GM23248 (cell line): ENCODE data around the gene ZNF26. TPM values are rescaled to one million over a fixed set of nuclear protein-coding genes. Genes with fewer than 3 reads are reported as not detected.
"Not testable (repeated sequence)": the region's sequence is repeated elsewhere in the genome, so short reads cannot be mapped to it uniquely, and the experiment has no call there.

Experiments used
- DNase-seq: peaks from one replicate; pipeline ENCODE4 v3.0.0-alpha.2; 2015
- H2AFZ ChIP-seq: fragments of 200-600 bp; sonication (generic); 2 replicates; pipeline ENCODE4 v1.6.1; 2016; ENCODE audit warnings: antibody characterized with exemption
- H3F3A ChIP-seq: fragments of 200-600 bp; sonication (generic); 2 replicates; pipeline ENCODE4 v1.6.1; 2016; ENCODE audit warnings: mild to moderate bottlenecking, antibody characterized with exemption, mixed run types; ENCODE audit not compliant: insufficient read depth
- H3K27ac ChIP-seq: fragments of 200-600 bp; sonication (generic); 2 replicates; pipeline ENCODE4 v1.5.1; 2016; ENCODE audit warnings: mild to moderate bottlenecking
- H3K27me3 ChIP-seq: fragments of 200-600 bp; sonication (generic); replicated peaks from 2 replicates; pipeline ENCODE4 v1.6.1; 2016; ENCODE audit warnings: mild to moderate bottlenecking; ENCODE audit not compliant: insufficient read depth
- H3K36me3 ChIP-seq: fragments of 200-600 bp; sonication (generic); 2 replicates; pipeline ENCODE4 v1.6.1; 2016; ENCODE audit warnings: low read depth, mild to moderate bottlenecking
- H3K4me1 ChIP-seq: fragments of 200-600 bp; sonication (generic); 2 replicates; pipeline ENCODE4 v1.6.1; 2016; ENCODE audit warnings: mild to moderate bottlenecking; ENCODE audit not compliant: insufficient read depth
- H3K4me2 ChIP-seq: fragments of 200-600 bp; sonication (generic); one replicate; pipeline ENCODE4 v1.6.1; 2016; ENCODE audit warnings: mild to moderate bottlenecking; ENCODE audit not compliant: unreplicated experiment
- H3K4me3 ChIP-seq: fragments of 200-600 bp; sonication (generic); 2 replicates; pipeline ENCODE4 v1.5.1; 2016; ENCODE audit warnings: mild to moderate bottlenecking
- H3K79me2 ChIP-seq: fragments of 200-600 bp; sonication (generic); 2 replicates; pipeline ENCODE4 v1.6.1; 2016; ENCODE audit warnings: mild to moderate bottlenecking; ENCODE audit not compliant: insufficient read depth
- H3K9ac ChIP-seq: fragments of 200-600 bp; sonication (generic); 2 replicates; pipeline ENCODE4 v1.6.1; 2016; ENCODE audit warnings: mild to moderate bottlenecking
- H3K9me2 ChIP-seq: fragments of 200-600 bp; sonication (generic); 2 replicates; pipeline ENCODE4 v1.6.1; 2016; ENCODE audit warnings: mixed run types, mild to moderate bottlenecking, moderate library complexity; ENCODE audit not compliant: insufficient read depth
- H3K9me3 ChIP-seq: fragments of 200-600 bp; sonication (generic); one replicate; pipeline ENCODE4 v1.6.1; 2017; ENCODE audit warnings: low read depth
- H4K20me1 ChIP-seq: fragments of 200-600 bp; sonication (generic); 2 replicates; pipeline ENCODE4 v1.6.0; 2016; ENCODE audit not compliant: insufficient read depth
- EZH2 ChIP-seq: fragments of 200-600 bp; sonication (generic); IDR thresholded peaks from 2 replicates; pipeline ENCODE4 v1.6.1; 2018; ENCODE audit warnings: antibody characterized with exemption, mild to moderate bottlenecking; ENCODE audit not compliant: insufficient read depth, poor library complexity, severe bottlenecking
- EZH2phosphoT487 ChIP-seq: fragments of 200-600 bp; sonication (generic); IDR thresholded peaks from 2 replicates; pipeline ENCODE4 v1.6.1; 2018; ENCODE audit warnings: antibody characterized with exemption, moderate library complexity, mild to moderate bottlenecking, low read depth; ENCODE audit not compliant: insufficient read depth
- WGBS, 2 experiments: methylation state at CpG; one replicate each; pipeline ENCODE4 v1.1.6; 2015 to 2017; ENCODE audit warnings: low lambda C conversion rate in 2 of 2, low coverage in 1 of 2; ENCODE audit errors: missing lambda C conversion rate in 2 of 2; 5-methylcytosine and 5-hydroxymethylcytosine counted together
- in situ Hi-C: fragments of 300-500 bp; cut with MboI; formaldehyde crosslinking; loops from 2 replicates; pipeline ENCODE4 v1.15.0; 2020
- polyA plus RNA-seq: library from polyadenylated mRNA; unstranded; fragments of >200 nt; fragmentation: Nextera tagmentation; extraction: Ambion mirVana; gene quantifications from 2 replicates; pipeline ENCODE4 v1.2.1, GENCODE V29; 2016
- total RNA-seq: library from RNA; depleted of rRNA; stranded (reverse); fragments of >200 nt; shearing (Covaris generic); gene quantifications from 2 replicates; pipeline ENCODE4 v1.2.3, GENCODE V29; 2014; rRNA removed

Gene ZNF26, protein sequence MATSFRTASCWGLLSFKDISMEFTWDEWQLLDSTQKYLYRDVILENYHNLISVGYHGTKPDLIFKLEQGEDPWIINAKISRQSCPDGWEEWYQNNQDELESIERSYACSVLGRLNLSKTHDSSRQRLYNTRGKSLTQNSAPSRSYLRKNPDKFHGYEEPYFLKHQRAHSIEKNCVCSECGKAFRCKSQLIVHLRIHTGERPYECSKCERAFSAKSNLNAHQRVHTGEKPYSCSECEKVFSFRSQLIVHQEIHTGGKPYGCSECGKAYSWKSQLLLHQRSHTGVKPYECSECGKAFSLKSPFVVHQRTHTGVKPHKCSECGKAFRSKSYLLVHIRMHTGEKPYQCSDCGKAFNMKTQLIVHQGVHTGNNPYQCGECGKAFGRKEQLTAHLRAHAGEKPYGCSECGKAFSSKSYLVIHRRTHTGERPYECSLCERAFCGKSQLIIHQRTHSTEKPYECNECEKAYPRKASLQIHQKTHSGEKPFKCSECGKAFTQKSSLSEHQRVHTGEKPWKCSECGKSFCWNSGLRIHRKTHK
- 7.2 and 12.3 TPM in 2 replicates for total RNA-seq
- 6.4 and 6.7 TPM in 2 replicates for polyA plus RNA-seq

DNA sequence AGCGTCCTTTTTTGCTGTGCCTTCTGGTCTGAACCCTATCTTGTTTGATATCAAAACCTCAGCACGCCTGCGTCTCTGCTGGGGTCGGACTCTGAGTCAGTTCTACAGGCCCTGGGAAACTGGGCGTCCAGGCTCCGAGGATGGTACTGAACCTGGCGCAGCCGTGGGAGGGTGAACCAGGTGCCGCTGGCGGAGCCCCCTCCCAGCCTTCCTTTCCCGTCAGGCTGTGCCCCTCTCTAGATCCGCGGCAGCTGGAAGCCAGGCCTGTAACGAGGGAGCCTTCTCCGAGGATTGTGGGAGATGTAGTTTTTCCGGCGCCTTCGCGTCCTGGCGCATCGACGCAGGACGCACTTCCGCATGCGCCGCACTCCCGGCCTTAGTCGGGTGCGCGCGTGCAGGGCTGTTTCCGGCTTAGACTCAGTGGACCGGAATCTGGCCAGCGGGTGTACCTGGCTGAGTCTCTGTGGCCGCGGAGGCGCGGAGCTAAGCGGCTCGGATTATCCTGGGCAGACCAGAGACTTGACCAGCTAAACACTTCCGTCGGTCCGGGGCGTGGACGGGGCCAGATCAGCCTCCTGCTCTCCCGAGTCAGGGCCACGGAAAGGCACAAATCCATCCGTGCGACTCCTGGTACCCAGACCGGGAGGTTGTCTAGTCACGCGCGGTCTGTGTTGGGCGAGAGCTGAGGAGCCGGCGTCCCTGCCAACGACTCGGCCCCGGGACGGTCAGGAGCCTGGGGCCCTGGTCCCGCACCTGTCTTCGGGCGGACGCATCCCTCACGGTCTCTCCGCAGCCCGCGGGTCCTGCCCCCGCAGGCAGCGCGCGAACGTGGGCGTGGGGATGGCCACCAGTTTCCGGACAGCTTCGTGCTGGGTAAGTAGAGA is at the start of gene ZNF26:
ZNF26 (plus strand) TSS at position 367 of the 884 bp plus-strand sequence; CDS start at position 841, 474 bp downstream.
- no peaks in the 10 kb centered on the region; the same call in 1 of the 2 replicates for H3K36me3 ChIP-seq
- peak within 1 kb of the TSS; percentile 77 for H3K4me3 ChIP-seq
- H3K4me2 ChIP-seq: peak within 1 kb of the TSS; percentile 99
- no peaks in the 10 kb centered on the region for H3K9me3 ChIP-seq
- H3K79me2 ChIP-seq: peaks cover 49% of the 10 kb centered on the region
- peak; percentile 98 for DNase-seq
- peak within 1 kb of the TSS; percentile 88 for H3K9ac ChIP-seq
- peak within 1 kb of the TSS; percentile 63 for H3K27ac ChIP-seq
- H3K9me2 ChIP-seq: no peaks in the 10 kb centered on the region
- no peaks in the 10 kb centered on the region for H3K27me3 ChIP-seq
- peak within 1 kb of the TSS; percentile 99 for H2AFZ ChIP-seq
- in situ Hi-C loops: no loop called here
- TF ChIP-seq EZH2: no peak
- TF ChIP-seq EZH2phosphoT487: no peak
- no peaks in the 10 kb centered on the region for H4K20me1 ChIP-seq
- 1 to 2% methylated on average over 75 to 76 of the region's 76 CpGs for WGBS, 2 experiments
- H3F3A ChIP-seq: peaks cover 4% of the 10 kb centered on the region
- H3K4me1 ChIP-seq: 0 out of 2 replicates have a peak, but pooled peaks cover 12% of the 10 kb centered on the region

DNA sequence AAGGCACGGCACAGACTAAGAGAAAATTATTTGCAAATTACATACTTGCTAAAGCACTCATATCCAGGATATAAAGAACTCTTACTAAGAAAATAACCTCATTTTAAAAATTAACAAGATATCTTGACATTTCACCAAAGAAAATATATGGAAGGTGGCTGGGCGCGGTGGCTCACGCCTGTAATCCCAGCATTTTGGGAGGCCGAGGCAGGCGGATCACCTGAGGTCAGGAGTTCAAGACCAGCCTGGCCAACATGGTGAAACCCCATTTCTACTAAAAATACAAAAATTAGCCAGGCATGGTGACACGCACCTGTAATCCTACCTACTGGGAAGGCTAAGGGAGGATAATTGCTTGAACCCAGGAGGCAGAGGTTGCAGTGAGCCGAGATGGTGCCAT is 49.2 kb upstream of the ZNF26 start:
- H3K4me3 ChIP-seq, H3K9ac ChIP-seq, H3K9me2 ChIP-seq, H3K4me1 ChIP-seq, H4K20me1 ChIP-seq, H3F3A ChIP-seq, H2AFZ ChIP-seq, DNase-seq, H3K9me3 ChIP-seq, H3K4me2 ChIP-seq, in situ Hi-C loops, H3K27me3 ChIP-seq, H3K79me2 ChIP-seq, H3K27ac ChIP-seq: not testable (repeated sequence)
- 98 to 99% methylated on average over 8 of the region's 8 CpGs for WGBS, 2 experiments
- H3K36me3 ChIP-seq: peaks cover 51% of the 10 kb centered on the region

DNA sequence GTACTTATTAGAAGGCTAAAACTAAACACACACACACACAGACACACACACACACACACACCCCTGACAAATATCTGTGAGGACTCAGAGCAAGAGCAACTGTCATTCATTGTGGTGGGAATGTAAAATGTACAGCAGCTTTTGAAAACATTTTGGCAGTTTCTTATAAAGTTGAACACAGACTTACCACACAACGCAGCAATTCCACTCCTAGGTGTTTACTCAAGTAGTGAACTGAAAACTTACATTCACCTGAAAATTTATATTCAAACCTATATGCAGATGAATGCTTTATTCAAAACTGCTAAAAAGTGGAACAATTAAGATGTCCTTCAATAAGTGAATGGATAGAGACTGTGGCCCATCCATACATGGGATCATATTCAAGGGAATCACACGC is 48.7 kb upstream of the ZNF26 start:
- Histone ChIP-seq H3K27me3 (no peaks in the 10 kb centered on the region), H3K9me3 (peaks cover 6% of the 10 kb centered on the region)
- WGBS, 2 experiments: 97 to 100% methylated on average over 2 of the region's 2 CpGs

DNA sequence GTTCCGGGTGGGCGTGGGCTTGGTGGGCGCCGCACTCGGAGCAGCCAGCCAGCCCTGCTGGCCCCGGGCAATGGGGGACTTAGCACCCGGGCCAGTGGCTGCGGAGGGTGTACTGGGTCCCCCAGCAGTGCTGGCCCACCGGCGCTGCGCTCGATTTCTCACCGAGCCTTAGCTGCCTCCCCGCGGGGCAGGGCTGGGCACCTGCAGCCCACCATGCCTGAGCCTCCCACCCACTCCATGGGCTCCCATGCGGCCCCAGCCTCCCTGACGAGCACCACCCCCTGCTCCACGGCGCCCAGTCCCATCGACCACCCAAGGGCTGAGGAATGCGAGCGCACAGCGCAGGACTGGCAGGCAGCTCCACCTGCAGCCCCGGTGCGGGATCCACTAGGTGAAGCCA is 47.4 kb upstream of the ZNF26 start:
- DNase-seq, H3K9ac ChIP-seq, H2AFZ ChIP-seq, H3F3A ChIP-seq, H3K79me2 ChIP-seq, H3K27ac ChIP-seq, H3K4me2 ChIP-seq, H3K9me3 ChIP-seq, H3K27me3 ChIP-seq, H3K9me2 ChIP-seq, in situ Hi-C loops, H3K4me3 ChIP-seq, H3K4me1 ChIP-seq, H4K20me1 ChIP-seq: not testable (repeated sequence)
- H3K36me3 ChIP-seq: peaks cover 54% of the 10 kb centered on the region
- WGBS, 2 experiments: 97 to 99% methylated on average over 13 to 22 of the region's 25 CpGs

More for the DNA sequence above, 48.7 kb upstream of the ZNF26 start:
- TF ChIP-seq EZH2phosphoT487 (no peak), EZH2 (no peak)
- in situ Hi-C loops: no loop called here
- peaks cover 51% of the 10 kb centered on the region for H3K36me3 ChIP-seq
- DNase-seq: no peak
- H3K27ac ChIP-seq: no peak overlapping the region
- no peak overlapping the region for H3K4me3 ChIP-seq
- peaks cover 8% of the 10 kb centered on the region for H3F3A ChIP-seq
- no peaks in the 10 kb centered on the region for H3K79me2 ChIP-seq
- H4K20me1 ChIP-seq: no peaks in the 10 kb centered on the region
- no peaks in the 10 kb centered on the region for H3K9me2 ChIP-seq
- no peak overlapping the region for H3K9ac ChIP-seq
- no peak overlapping the region for H3K4me2 ChIP-seq
- H2AFZ ChIP-seq: no peak overlapping the region
- H3K4me1 ChIP-seq: no peaks in the 10 kb centered on the region
